Measurements from ENCODE around the gene UBL3. TPM values are rescaled to one million over a fixed set of nuclear protein-coding genes. Genes with fewer than 3 reads are reported as not detected.

The UBL3 gene
- total RNA-seq, 2 donors from 2014 or later: 20.4 to 26.4 TPM

GRCh38 chr13:29801102-29801501 is 49.3 kb downstream of the UBL3 start:
- Histone ChIP-seq H3K27ac (no peak overlapping the region), H3K27me3 (no peaks in the 10 kb centered on the region), H3K4me3 (no peak overlapping the region), H3K36me3 (no peaks in the 10 kb centered on the region), H3K9me3 (no peaks in the 10 kb centered on the region), H3K4me1 (peaks cover 0 to 16% of the 10 kb centered on the region in 2 donors)
- DNase-seq (ENCODE audit: low spot score): no peak
- no peak for TF ChIP-seq CTCF (IDR thresholded peaks at IDR 0.05)

GRCh38 chr13:29800687-29801086 is 49.7 kb downstream of the UBL3 start:
- Histone ChIP-seq H3K4me3 (no peak overlapping the region), H3K27ac (no peak overlapping the region), H3K9me3 (no peaks in the 10 kb centered on the region), H3K36me3 (no peaks in the 10 kb centered on the region), H3K4me1 (peaks cover 0 to 16% of the 10 kb centered on the region in 2 donors), H3K27me3 (no peaks in the 10 kb centered on the region)
- no peak for TF ChIP-seq CTCF (IDR thresholded peaks at IDR 0.05)
- DNase-seq (ENCODE audit: low spot score): no peak

- Histone ChIP-seq H3K4me3 (no peak overlapping the region), H3K27me3 (no peaks in the 10 kb centered on the region), H3K36me3 (no peaks in the 10 kb centered on the region), H3K27ac (no peak overlapping the region), H3K4me1 (peaks cover 0 to 16% of the 10 kb centered on the region in 2 donors), H3K9me3 (no peaks in the 10 kb centered on the region)
- DNase-seq (ENCODE audit: low spot score): no peak
- no peak for TF ChIP-seq CTCF (IDR thresholded peaks at IDR 0.05)
Observed at GRCh38 chr13:29799041-29799440, 51.4 kb downstream of the UBL3 start.

- TF ChIP-seq CTCF (IDR thresholded peaks at IDR 0.05): no peak
- Histone ChIP-seq H3K27me3 (no peaks in the 10 kb centered on the region), H3K4me3 (no peak overlapping the region), H3K27ac (no peak overlapping the region), H3K36me3 (no peaks in the 10 kb centered on the region), H3K4me1 (peaks cover 0 to 8% of the 10 kb centered on the region in 2 donors), H3K9me3 (no peaks in the 10 kb centered on the region)
- DNase-seq (ENCODE audit: low spot score): no peak
Observed at GRCh38 chr13:29791997-29792780, 58.2 kb downstream of the UBL3 start.

- no peaks in the 10 kb centered on the region for H3K9me3 ChIP-seq
- peaks cover 0 to 8% of the 10 kb centered on the region in 2 donors for H3K4me1 ChIP-seq
- no peaks in the 10 kb centered on the region for H3K36me3 ChIP-seq
- H3K27me3 ChIP-seq: no peaks in the 10 kb centered on the region
- no peak overlapping the region for H3K4me3 ChIP-seq
- DNase-seq (ENCODE audit: low spot score): no peak
- H3K27ac ChIP-seq: no peak overlapping the region
- TF ChIP-seq CTCF (IDR thresholded peaks at IDR 0.05): no peak
Observed at GRCh38 chr13:29791508-29791907, 58.9 kb downstream of the UBL3 start.

- H3K36me3 ChIP-seq: no peaks in the 10 kb centered on the region
- peaks cover 0 to 13% of the 10 kb centered on the region in 2 donors for H3K4me1 ChIP-seq
- no peak for TF ChIP-seq CTCF (IDR thresholded peaks at IDR 0.05)
- no peak overlapping the region for H3K4me3 ChIP-seq
- H3K27ac ChIP-seq: no peak overlapping the region
- H3K27me3 ChIP-seq: no peaks in the 10 kb centered on the region
- DNase-seq (ENCODE audit: low spot score): no peak
- no peaks in the 10 kb centered on the region for H3K9me3 ChIP-seq
Observed at GRCh38 chr13:29786698-29787097, 63.7 kb downstream of the UBL3 start.

Data from right atrium auricular region (tissue), 2 donors.